Measurements from ENCODE around the gene SMYD3.

DNA sequence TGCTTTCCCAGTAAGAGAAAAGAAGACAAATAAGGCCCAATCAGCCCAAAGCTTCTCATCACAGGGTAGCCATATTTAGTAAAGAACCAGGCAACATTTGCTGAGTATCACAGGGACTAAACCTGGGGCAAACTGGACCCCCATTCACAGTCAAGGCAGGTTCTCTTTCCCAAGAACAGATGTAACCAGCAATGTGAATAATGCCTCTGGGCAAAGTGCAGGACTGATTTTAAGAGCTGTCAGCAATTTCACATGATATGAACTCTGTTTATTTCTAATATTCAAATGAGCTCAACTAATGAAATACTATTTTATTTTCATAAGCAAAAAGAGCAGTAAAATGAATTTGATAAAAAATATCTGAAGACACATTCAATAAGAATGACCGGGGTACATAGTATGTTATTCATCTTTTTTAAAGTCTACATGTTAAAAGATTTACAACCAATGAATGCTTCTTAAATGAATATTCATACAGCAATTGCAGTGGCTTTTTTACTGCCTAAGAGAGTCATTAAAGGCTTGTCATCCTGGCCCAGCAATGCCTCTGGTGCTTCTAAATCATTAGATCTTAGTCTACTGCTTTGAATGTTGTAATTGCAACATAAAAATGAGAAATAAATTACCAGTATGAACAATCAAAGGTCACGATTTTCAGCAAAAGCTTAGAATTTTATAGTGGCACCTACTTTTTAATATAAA, 308.8 kb downstream of the SMYD3 start:
- TF ChIP-seq ELF4 (IDR thresholded peaks at IDR 0.05), result no peak
- TF ChIP-seq BHLHE40 (IDR thresholded peaks at IDR 0.05; ENCODE audit: borderline replicate concordance), result no peak
- no peak for TF ChIP-seq SUZ12 (IDR thresholded peaks at IDR 0.05)
- TF ChIP-seq, protein P1, sequence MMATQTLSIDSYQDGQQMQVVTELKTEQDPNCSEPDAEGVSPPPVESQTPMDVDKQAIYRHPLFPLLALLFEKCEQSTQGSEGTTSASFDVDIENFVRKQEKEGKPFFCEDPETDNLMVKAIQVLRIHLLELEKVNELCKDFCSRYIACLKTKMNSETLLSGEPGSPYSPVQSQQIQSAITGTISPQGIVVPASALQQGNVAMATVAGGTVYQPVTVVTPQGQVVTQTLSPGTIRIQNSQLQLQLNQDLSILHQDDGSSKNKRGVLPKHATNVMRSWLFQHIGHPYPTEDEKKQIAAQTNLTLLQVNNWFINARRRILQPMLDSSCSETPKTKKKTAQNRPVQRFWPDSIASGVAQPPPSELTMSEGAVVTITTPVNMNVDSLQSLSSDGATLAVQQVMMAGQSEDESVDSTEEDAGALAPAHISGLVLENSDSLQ (IDR thresholded peaks at IDR 0.05), result no peak
- TF ChIP-seq SP1 (IDR thresholded peaks at IDR 0.05), result no peak
- no peak for TF ChIP-seq HDGF (IDR thresholded peaks at IDR 0.05; ENCODE audit: borderline replicate concordance)
- TF ChIP-seq NFRKB (IDR thresholded peaks at IDR 0.05), result no peak
- TF ChIP-seq TARDBP (IDR thresholded peaks at IDR 0.05), result no peak
- TF ChIP-seq FOXA1 (IDR thresholded peaks at IDR 0.05), result no peak
- no peak for TF ChIP-seq LEF1 (IDR thresholded peaks at IDR 0.05; ENCODE audit: borderline replicate concordance)
- TF ChIP-seq L3MBTL2 (conservative IDR thresholded peaks at IDR 0.05), result no peak
- TF ChIP-seq FOXK2 (IDR thresholded peaks at IDR 0.05), result no peak
- TF ChIP-seq CTBP1 (IDR thresholded peaks at IDR 0.05; ENCODE audit: borderline replicate concordance), result no peak

Data from HEK293T (cell line).